GM10266 (cell line): Measurements from ENCODE around the gene SELENOI.

Experiments
- DNase-seq: peaks from one replicate; pipeline ENCODE4 v3.0.0; 2012; ENCODE audit errors: extremely low spot score
- CTCF ChIP-seq: IDR thresholded peaks from 2 replicates; pipeline ENCODE4 v1.5.1; 2012; ENCODE audit warnings: mild to moderate bottlenecking, low read depth; ENCODE audit not compliant: control insufficient read depth, insufficient read depth; ENCODE audit errors: missing control alignments

SELENOI gene

GRCh38 chr2:26412091-26412673 lies 66.2 kb downstream of the SELENOI start:
- DNase-seq, result no peak
- no peak for TF ChIP-seq CTCF

GRCh38 chr2:26414311-26414710 lies 68.4 kb downstream of the SELENOI start:
- DNase-seq, result no peak
- no peak for TF ChIP-seq CTCF

- no peak for TF ChIP-seq CTCF
- no peak for DNase-seq
These were observed 76.0 kb downstream of the SELENOI start for GRCh38 chr2:26421961-26422360.

- no peak for TF ChIP-seq CTCF
- DNase-seq, result no peak
These were observed 77.1 kb downstream of the SELENOI start for GRCh38 chr2:26422947-26423629.

- no peak for DNase-seq
- no peak for TF ChIP-seq CTCF
These were observed 77.8 kb downstream of the SELENOI start for GRCh38 chr2:26423750-26424149.

- TF ChIP-seq CTCF, result no peak
- no peak for DNase-seq
These were observed 78.3 kb downstream of the SELENOI start for GRCh38 chr2:26424221-26424620.

GRCh38 chr2:26428846-26429245 lies 82.9 kb downstream of the SELENOI start:
- DNase-seq, result no peak
- TF ChIP-seq CTCF, result no peak
